Gastrocnemius medialis (tissue), 4 donors: ENCODE data around the gene PANK4.

ENCODE experiments used
- POLR2A ChIP-seq, 2 donors: fragments of 450-650 bp; IDR thresholded peaks; one replicate each; pipeline ENCODE4 v1.6.1; 2017; ENCODE audit warnings: antibody characterized with exemption in 2 of 2, mild to moderate bottlenecking in 2 of 2, moderate library complexity in 2 of 2
- TF ChIP-seq, protein P1 (sequence below), 5 experiments: fragments of 450-650 bp in 3 of 5; fragments of 200-600 bp in 2 of 5; sonication (generic) in 2 of 5; IDR thresholded peaks in 4 of 5; conservative IDR thresholded peaks in 1 of 5; 1 replicate in 4 of 5; 2 replicates in 1 of 5; pipeline ENCODE4 v1.5.1; 2016 to 2019; ENCODE audit warnings: antibody characterized with exemption in 5 of 5, mild to moderate bottlenecking in 3 of 5, moderate library complexity in 3 of 5

DNA sequence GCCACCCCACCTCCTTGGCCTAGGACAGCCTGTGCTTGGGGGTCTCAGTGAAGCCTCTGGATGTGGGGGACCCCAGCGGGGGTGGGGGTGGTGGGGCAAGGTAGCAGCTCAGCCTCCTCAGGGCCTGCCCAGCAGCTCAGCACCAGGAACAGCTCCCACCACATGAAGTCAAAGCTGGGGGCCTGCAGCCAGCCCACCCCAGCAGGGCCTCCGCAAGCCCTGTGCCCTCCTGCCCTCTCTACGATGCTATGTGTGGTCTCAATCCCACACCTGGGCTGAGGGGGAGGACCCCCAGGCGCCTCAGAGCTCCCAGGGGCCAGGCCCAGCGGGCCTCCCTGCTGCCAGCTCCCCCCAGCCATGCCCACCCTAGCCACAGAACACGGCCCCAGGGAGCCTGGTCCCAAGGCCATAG lies 18.6 kb downstream of the PANK4 start:
- TF ChIP-seq, protein P1, sequence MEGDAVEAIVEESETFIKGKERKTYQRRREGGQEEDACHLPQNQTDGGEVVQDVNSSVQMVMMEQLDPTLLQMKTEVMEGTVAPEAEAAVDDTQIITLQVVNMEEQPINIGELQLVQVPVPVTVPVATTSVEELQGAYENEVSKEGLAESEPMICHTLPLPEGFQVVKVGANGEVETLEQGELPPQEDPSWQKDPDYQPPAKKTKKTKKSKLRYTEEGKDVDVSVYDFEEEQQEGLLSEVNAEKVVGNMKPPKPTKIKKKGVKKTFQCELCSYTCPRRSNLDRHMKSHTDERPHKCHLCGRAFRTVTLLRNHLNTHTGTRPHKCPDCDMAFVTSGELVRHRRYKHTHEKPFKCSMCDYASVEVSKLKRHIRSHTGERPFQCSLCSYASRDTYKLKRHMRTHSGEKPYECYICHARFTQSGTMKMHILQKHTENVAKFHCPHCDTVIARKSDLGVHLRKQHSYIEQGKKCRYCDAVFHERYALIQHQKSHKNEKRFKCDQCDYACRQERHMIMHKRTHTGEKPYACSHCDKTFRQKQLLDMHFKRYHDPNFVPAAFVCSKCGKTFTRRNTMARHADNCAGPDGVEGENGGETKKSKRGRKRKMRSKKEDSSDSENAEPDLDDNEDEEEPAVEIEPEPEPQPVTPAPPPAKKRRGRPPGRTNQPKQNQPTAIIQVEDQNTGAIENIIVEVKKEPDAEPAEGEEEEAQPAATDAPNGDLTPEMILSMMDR (IDR thresholded peaks at IDR 0.05 in 4 of 5, conservative IDR thresholded peaks at IDR 0.05 in 1 of 5) = no peak
- TF ChIP-seq POLR2A (IDR thresholded peaks at IDR 0.05) = no peak
